Activated B cell treated with CpG ODN at 0.5 μM for 24 hours (primary cell): Measurements from ENCODE around the gene LAPTM5. TPM values are rescaled to one million over a fixed set of nuclear protein-coding genes. Genes with fewer than 3 reads are reported as not detected.

ENCODE experiments used
- ATAC-seq: fragments of 200-7000 bp; cut with Tn5 transposase; one replicate; pipeline ENCODE4 v1.10.0; 2021; ENCODE audit warnings: low read depth, mild to moderate bottlenecking, moderate library complexity
- CTCF ChIA-PET: fragments of 350-600 bp; sonication (Branson Sonifier 250); formaldehyde crosslinking; loops from one replicate; lab custom pipeline; 2021; ENCODE audit warnings: antibody characterized with exemption; lab: Charles Lee
- POLR2A ChIA-PET: fragments of 350-600 bp; sonication (Branson Sonifier 250); formaldehyde crosslinking; loops from one replicate; lab custom pipeline; 2021; ENCODE audit warnings: antibody characterized with exemption; lab: Charles Lee
- DNase-seq: peaks from one replicate; pipeline ENCODE4 v3.0.0; 2022
- H3K27ac Mint-ChIP-seq: one replicate; pipeline ENCODE4 v1.8.0; 2020; ENCODE audit warnings: mixed read lengths
- H3K27me3 Mint-ChIP-seq: one replicate; pipeline ENCODE4 v1.8.0; 2021; ENCODE audit warnings: mixed read lengths
- H3K36me3 Mint-ChIP-seq: one replicate; pipeline ENCODE4 v1.8.0; 2021; ENCODE audit warnings: low read depth, mixed read lengths
- H3K4me1 Mint-ChIP-seq: one replicate; pipeline ENCODE4 v1.8.0; 2021; ENCODE audit warnings: mixed read lengths
- H3K4me3 Mint-ChIP-seq: one replicate; pipeline ENCODE4 v1.8.0; 2020; ENCODE audit warnings: mild to moderate bottlenecking, mixed read lengths
- H3K9me3 Mint-ChIP-seq: one replicate; pipeline ENCODE4 v1.8.0; 2020; ENCODE audit warnings: mixed read lengths
- intact Hi-C: fragments of 100-400 bp; cut with micrococcal nuclease; formaldehyde crosslinking; loops from one replicate; pipeline ENCODE4 v1.15.1; 2024
- total RNA-seq: library from RNA; stranded (reverse); gene quantifications from 2 replicates; pipeline ENCODE4 v1.2.3, GENCODE V29; 2022
- TF ChIP-seq, protein P1 (sequence below): fragments of 200-600 bp; IDR thresholded peaks from one replicate; pipeline ENCODE4 v1.8.0; 2022; ENCODE audit warnings: antibody characterized with exemption, mild to moderate bottlenecking

The LAPTM5 gene
- total RNA-seq, 1 donor from 2014 or later = 766 TPM

DNA sequence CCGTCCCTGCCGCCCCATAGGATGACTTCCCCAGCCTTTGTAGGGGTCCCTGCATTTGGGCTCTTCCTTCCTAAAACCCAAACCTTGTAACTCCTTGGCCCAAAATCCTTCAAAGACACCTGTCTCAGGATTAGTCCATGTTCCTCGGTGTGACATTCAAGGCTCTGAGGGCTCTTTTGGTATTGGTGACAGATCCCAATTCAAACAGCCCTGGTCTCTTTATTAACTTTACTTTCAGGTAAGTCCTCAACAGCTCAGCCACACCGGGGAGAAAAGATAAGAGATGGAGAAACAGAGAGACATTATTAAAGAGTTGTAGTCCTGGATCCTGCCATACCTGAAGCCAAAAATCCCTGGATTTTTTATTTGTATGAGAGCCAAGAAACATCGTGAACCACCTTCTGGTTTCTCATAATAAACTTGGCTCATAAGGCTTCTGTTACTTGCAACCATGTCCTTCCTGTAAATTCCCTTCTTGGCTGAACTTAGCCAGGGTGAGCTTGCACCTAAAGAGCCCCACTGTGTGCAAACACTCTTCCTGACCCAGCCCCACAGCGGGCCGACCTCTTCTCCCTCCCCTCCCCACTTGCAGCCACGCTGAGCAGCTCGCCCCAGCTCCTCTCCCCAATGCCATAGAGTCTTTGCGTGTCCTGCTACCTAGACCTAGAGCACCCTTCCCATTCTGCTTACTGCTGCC is 26.3 kb downstream of the LAPTM5 start:
- intact Hi-C loops = loop anchor here (5.0 kb wide), 1 partner anchor 196 kb away; no protein-coding TSS in a partner anchor
- ChIA-PET CTCF (interaction anchor here (1.4 to 4.4 kb wide), 6 partner anchors 11 to 51 kb away, joined by 4 to 45 read pairs (median 8); no protein-coding TSS in a partner anchor), POLR2A (interaction anchor here (1.4 to 17.2 kb wide), 5 partner anchors 8 to 48 kb away, joined by 4 to 662 read pairs (median 20); partner anchors contain the start of gene LAPTM5)
- peaks cover 58% of the 10 kb centered on the region for H3K36me3 Mint-ChIP-seq
- no peaks in the 10 kb centered on the region for H3K9me3 Mint-ChIP-seq
- TF ChIP-seq, protein P1, sequence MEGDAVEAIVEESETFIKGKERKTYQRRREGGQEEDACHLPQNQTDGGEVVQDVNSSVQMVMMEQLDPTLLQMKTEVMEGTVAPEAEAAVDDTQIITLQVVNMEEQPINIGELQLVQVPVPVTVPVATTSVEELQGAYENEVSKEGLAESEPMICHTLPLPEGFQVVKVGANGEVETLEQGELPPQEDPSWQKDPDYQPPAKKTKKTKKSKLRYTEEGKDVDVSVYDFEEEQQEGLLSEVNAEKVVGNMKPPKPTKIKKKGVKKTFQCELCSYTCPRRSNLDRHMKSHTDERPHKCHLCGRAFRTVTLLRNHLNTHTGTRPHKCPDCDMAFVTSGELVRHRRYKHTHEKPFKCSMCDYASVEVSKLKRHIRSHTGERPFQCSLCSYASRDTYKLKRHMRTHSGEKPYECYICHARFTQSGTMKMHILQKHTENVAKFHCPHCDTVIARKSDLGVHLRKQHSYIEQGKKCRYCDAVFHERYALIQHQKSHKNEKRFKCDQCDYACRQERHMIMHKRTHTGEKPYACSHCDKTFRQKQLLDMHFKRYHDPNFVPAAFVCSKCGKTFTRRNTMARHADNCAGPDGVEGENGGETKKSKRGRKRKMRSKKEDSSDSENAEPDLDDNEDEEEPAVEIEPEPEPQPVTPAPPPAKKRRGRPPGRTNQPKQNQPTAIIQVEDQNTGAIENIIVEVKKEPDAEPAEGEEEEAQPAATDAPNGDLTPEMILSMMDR = no peak
- ATAC-seq (no peak), DNase-seq (no peak)
- peak overlapping the region; percentile 90 for H3K27ac Mint-ChIP-seq
- H3K4me1 Mint-ChIP-seq = peaks cover 68% of the 10 kb centered on the region
- H3K27me3 Mint-ChIP-seq = no peaks in the 10 kb centered on the region
- H3K4me3 Mint-ChIP-seq = peak overlapping the region; percentile 55

GRCh38 chr1:30730346-30731108 is 27.0 kb downstream of the LAPTM5 start:
- TF ChIP-seq, protein P1 = no peak
- peak; percentile 59 for ATAC-seq
- no peaks in the 10 kb centered on the region for H3K9me3 Mint-ChIP-seq
- peak overlapping the region; percentile 90 for H3K27ac Mint-ChIP-seq
- ChIA-PET POLR2A (interaction anchor here (1.4 to 17.2 kb wide), 4 partner anchors 8 to 49 kb away, joined by 6 to 662 read pairs (median 55); partner anchors contain the start of gene LAPTM5), CTCF (interaction anchor here (0.8 to 4.4 kb wide), 9 partner anchors 11 to 198 kb away, joined by 3 to 45 read pairs (median 6); no protein-coding TSS in a partner anchor)
- intact Hi-C loops = loop anchor here (5.0 kb wide), 1 partner anchor 197 kb away; no protein-coding TSS in a partner anchor
- H3K36me3 Mint-ChIP-seq = peaks cover 58% of the 10 kb centered on the region
- DNase-seq = no peak
- peaks cover 68% of the 10 kb centered on the region for H3K4me1 Mint-ChIP-seq
- peak overlapping the region; percentile 55 for H3K4me3 Mint-ChIP-seq
- H3K27me3 Mint-ChIP-seq = no peaks in the 10 kb centered on the region

- peak overlapping the region; percentile 90 for H3K27ac Mint-ChIP-seq
- H3K4me3 Mint-ChIP-seq = peak overlapping the region; percentile 55
- POLR2A ChIA-PET = interaction anchor here (0.7 to 17.2 kb wide), 5 partner anchors 9 to 50 kb away, joined by 3 to 662 read pairs (median 20); partner anchors contain the start of gene LAPTM5
- H3K27me3 Mint-ChIP-seq = no peaks in the 10 kb centered on the region
- CTCF ChIA-PET = interaction anchor here (0.8 to 4.4 kb wide), 8 partner anchors 10 to 199 kb away, joined by 3 to 45 read pairs (median 5); no protein-coding TSS in a partner anchor
- H3K36me3 Mint-ChIP-seq = peaks cover 58% of the 10 kb centered on the region
- peaks cover 66% of the 10 kb centered on the region for H3K4me1 Mint-ChIP-seq
- no peak for ATAC-seq
- no peaks in the 10 kb centered on the region for H3K9me3 Mint-ChIP-seq
- TF ChIP-seq, protein P1 = no peak
- intact Hi-C loops = loop anchor here (5.0 to 10.0 kb wide), 2 partner anchors 197 to 815 kb away; no protein-coding TSS in a partner anchor
- no peak for DNase-seq
Measured at GRCh38 chr1:30729901-30730300, 27.7 kb downstream of the LAPTM5 start.

GRCh38 chr1:30728832-30729638 is 28.5 kb downstream of the LAPTM5 start:
- TF ChIP-seq, protein P1 = no peak
- DNase-seq = no peak
- ChIA-PET CTCF (interaction anchor here (0.8 to 5.5 kb wide), 6 partner anchors 9 to 200 kb away, joined by 3 to 48 read pairs (median 14); no protein-coding TSS in a partner anchor), POLR2A (interaction anchor here (0.7 to 17.2 kb wide), 5 partner anchors 9 to 62 kb away, joined by 4 to 662 read pairs (median 20); partner anchors contain the start of gene LAPTM5)
- Mint-ChIP-seq H3K36me3 (peaks cover 57% of the 10 kb centered on the region), H3K4me1 (peaks cover 63% of the 10 kb centered on the region), H3K4me3 (peak overlapping the region; percentile 44), H3K9me3 (no peaks in the 10 kb centered on the region), H3K27me3 (no peaks in the 10 kb centered on the region), H3K27ac (peak overlapping the region; percentile 90)
- ATAC-seq = no peak
- intact Hi-C loops = loop anchor here (10.0 kb wide), 1 partner anchor 816 kb away; no protein-coding TSS in a partner anchor
